Psoas muscle (tissue), 8 donors: ENCODE results near the gene FANCI. TPM values are rescaled to one million over a fixed set of nuclear protein-coding genes. Genes with fewer than 3 reads are reported as not detected.

Experiments
- ATAC-seq, 4 donors: fragments of 200-7000 bp; cut with Tn5 transposase; one replicate each; pipeline ENCODE4 v1.9.1; 2020; ENCODE audit warnings: moderate library complexity in 3 of 4, mild to moderate bottlenecking in 2 of 4
- DNase-seq, 2 donors: peaks; one replicate each; pipeline ENCODE4 v3.0.0-alpha.2; 2020
- H3K27ac ChIP-seq: fragments of 200-600 bp; one replicate; pipeline ENCODE4 v1.8.0; 2022
- H3K27me3 ChIP-seq, 3 donors: fragments of 200-600 bp in 1 of 3; one replicate each; pipeline versions ENCODE4 v1.6.1 to v1.8.0; 2013 to 2022; ENCODE audit warnings: low read length in 2 of 3, mild to moderate bottlenecking in 2 of 3, moderate library complexity in 1 of 3; ENCODE audit not compliant: insufficient read depth in 3 of 3
- H3K36me3 ChIP-seq, 2 donors: fragments of 200-600 bp in 1 of 2; one replicate each; pipeline versions ENCODE4 v1.6.1 to v1.8.0; 2013 to 2022; ENCODE audit warnings: low read depth in 1 of 2, mild to moderate bottlenecking in 1 of 2, moderate library complexity in 1 of 2; ENCODE audit not compliant: insufficient read depth in 1 of 2
- H3K4me1 ChIP-seq: fragments of 200-600 bp; one replicate; pipeline ENCODE4 v1.8.0; 2022
- H3K4me3 ChIP-seq: fragments of 200-600 bp; one replicate; pipeline ENCODE4 v1.8.0; 2022; ENCODE audit warnings: mild to moderate bottlenecking
- H3K9me3 ChIP-seq: fragments of 200-600 bp; one replicate; pipeline ENCODE4 v1.8.0; 2022
- WGBS, 3 donors: extraction: QIAGEN DNeasy Blood & Tissue Kit; methylation state at CpG; one replicate each; pipeline versions ENCODE4 v1.1.6 to v1.1.7; 2013; 5-methylcytosine and 5-hydroxymethylcytosine counted together
- intact Hi-C, 2 donors: fragments of 100-400 bp; cut with DNase I; formaldehyde crosslinking; loops; one replicate each; pipeline versions ENCODE4 v1.11.0 to v1.14.2; 2022
- polyA plus RNA-seq, 3 donors: library from polyadenylated mRNA; stranded (reverse); fragments of 200-250 nt; gene quantifications; one replicate each; pipeline ENCODE4 v1.2.3, GENCODE V29; 2013
- total RNA-seq, 4 donors: library from RNA; stranded (reverse); fragmentation: NEBNext Ultra II Directional in 2 of 4; extraction: Animal tissue kit (Norgen Biotek cat#: 25700) in 2 of 4; gene quantifications; one replicate each; pipeline versions ENCODE4 v1.2.1 to v1.2.4, GENCODE V29; 2021 to 2023
- TF ChIP-seq, protein P1 (sequence below): fragments of 200-600 bp; IDR thresholded peaks from one replicate; pipeline ENCODE4 v1.8.0; 2022; ENCODE audit warnings: antibody characterized with exemption
- donor health status: healthy with polysubstance abuse.
- donor health status: DM: no; HTN: no; CAD: no; lungs with moderate emphysema.
- donor health status: Bipolar disorder and iron deficiency.
- donor health status: healthy.
- donor health status: DM: yes; HTN: yes; CAD: no.
- donor health status: DM: no; HTN: no; CAD: no.
- donor health status: DM: no; HTN: no; CAD: no.
- donor health status: DM: yes; HTN: yes; CAD: no.

Gene FANCI
- total and polyA plus RNA-seq, 7 donors = 0.48 to 2.3 (median 0.82) TPM

DNA sequence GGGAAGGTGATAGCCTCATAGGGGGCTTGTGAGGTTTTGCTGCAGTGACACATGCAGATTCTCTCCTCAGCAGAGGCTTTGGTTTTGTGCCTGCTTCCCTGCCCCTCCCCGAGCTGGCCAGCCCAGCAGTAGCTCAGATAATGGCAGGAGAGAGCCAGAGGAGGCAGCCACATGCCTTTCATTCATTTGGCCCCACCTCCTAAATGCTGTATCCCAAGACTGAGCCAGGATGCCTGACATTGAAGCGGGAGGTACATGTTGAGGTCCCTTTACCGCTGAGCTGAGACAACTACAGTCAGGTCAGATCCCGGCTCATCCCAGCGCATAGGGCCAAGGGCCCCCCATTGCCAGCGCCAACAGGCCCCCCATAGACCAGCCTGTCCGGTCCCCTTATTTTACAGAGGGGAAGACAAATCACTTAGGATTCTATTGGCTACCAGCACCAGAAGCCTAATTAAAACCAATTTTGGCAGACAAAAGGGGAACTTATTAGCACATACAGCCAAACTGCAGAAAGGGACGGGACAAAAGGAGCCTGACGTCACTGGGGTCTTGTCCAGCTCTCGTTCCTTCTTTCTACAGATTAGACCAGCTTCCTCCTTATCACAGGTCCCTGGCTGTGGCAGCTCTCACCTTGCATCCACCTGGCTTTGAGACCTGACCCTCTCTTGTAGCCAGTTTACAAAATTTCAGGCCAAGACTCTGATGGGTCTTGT is 102.9 kb downstream of the FANCI start:
- Histone ChIP-seq H3K27me3 (peaks cover 0 to 10% (median 1%) of the 10 kb centered on the region in 3 donors), H3K4me3 (no peak overlapping the region), H3K36me3 (no peaks in the 10 kb centered on the region), H3K27ac (no peak overlapping the region), H3K9me3 (no peaks in the 10 kb centered on the region), H3K4me1 (no peaks in the 10 kb centered on the region)
- DNase-seq (no peak), ATAC-seq (no peak)
- TF ChIP-seq, protein P1, sequence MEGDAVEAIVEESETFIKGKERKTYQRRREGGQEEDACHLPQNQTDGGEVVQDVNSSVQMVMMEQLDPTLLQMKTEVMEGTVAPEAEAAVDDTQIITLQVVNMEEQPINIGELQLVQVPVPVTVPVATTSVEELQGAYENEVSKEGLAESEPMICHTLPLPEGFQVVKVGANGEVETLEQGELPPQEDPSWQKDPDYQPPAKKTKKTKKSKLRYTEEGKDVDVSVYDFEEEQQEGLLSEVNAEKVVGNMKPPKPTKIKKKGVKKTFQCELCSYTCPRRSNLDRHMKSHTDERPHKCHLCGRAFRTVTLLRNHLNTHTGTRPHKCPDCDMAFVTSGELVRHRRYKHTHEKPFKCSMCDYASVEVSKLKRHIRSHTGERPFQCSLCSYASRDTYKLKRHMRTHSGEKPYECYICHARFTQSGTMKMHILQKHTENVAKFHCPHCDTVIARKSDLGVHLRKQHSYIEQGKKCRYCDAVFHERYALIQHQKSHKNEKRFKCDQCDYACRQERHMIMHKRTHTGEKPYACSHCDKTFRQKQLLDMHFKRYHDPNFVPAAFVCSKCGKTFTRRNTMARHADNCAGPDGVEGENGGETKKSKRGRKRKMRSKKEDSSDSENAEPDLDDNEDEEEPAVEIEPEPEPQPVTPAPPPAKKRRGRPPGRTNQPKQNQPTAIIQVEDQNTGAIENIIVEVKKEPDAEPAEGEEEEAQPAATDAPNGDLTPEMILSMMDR = no peak
- intact Hi-C loops = no loop called here
- WGBS, 3 donors = 35 to 42% (median 36%) methylated on average over 10 of the region's 10 CpGs

DNA sequence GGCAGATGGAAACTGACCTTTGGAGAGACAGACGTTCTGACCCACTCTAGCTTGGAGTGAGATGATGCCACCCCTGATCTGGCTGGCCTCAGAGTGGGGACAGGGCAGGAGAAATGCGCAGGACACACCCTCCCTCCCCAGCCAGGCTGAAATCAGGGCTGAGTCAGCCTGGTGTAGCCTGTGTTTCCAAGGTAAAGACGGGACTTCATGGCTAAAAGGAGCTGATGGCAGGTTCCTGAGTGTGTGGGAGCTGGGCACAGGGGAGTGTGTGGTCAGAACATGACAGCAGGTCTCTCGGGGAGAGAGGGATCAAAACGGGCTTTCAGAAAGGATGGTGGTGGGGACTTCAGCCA is 105.4 kb downstream of the FANCI start:
- intact Hi-C loops = no loop called here
- ATAC-seq (no peak), DNase-seq (no peak)
- Histone ChIP-seq H3K4me3 (no peak overlapping the region), H3K9me3 (no peaks in the 10 kb centered on the region), H3K27me3 (peaks cover 0 to 19% (median 5%) of the 10 kb centered on the region in 3 donors), H3K27ac (no peak overlapping the region), H3K4me1 (no peaks in the 10 kb centered on the region), H3K36me3 (no peaks in the 10 kb centered on the region)
- TF ChIP-seq, protein P1 = no peak
- 59 to 71% (median 63%) methylated on average over 5 of the region's 5 CpGs for WGBS, 3 donors

DNA sequence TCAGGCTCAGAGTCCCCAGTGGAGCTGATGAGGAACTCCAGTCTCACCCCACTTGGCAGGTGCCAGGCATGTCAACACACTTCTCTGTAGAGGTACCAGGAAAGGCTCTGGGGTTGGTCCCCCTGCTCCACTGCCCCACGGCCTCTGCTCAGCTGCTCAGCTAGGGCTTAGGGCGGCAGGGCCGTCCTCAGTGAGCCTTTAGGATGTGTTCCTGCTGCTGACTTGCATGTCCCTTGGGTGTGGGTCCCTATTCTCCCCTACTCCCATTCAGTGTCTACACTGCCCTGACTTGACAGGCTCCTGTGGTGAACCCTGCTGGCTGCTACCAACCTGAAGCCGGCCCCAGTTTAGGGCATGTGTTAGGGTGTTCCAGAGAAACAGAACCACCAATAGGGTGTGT is 108.7 kb downstream of the FANCI start:
- no peak for DNase-seq
- no peaks in the 10 kb centered on the region for H3K9me3 ChIP-seq
- no peaks in the 10 kb centered on the region for H3K36me3 ChIP-seq
- H3K27me3 ChIP-seq = peaks cover 0 to 41% (median 10%) of the 10 kb centered on the region in 3 donors
- no peak for ATAC-seq
- TF ChIP-seq, protein P1 = no peak
- intact Hi-C loops = loop anchor here in 1 of 2 donors (10.0 kb wide), 1 partner anchor 202 kb away; no protein-coding TSS in a partner anchor
- H3K4me3 ChIP-seq = no peak overlapping the region
- H3K27ac ChIP-seq = no peak overlapping the region
- H3K4me1 ChIP-seq = no peaks in the 10 kb centered on the region
- WGBS, 3 donors = 54 to 62% (median 61%) methylated on average over 4 of the region's 4 CpGs

DNA sequence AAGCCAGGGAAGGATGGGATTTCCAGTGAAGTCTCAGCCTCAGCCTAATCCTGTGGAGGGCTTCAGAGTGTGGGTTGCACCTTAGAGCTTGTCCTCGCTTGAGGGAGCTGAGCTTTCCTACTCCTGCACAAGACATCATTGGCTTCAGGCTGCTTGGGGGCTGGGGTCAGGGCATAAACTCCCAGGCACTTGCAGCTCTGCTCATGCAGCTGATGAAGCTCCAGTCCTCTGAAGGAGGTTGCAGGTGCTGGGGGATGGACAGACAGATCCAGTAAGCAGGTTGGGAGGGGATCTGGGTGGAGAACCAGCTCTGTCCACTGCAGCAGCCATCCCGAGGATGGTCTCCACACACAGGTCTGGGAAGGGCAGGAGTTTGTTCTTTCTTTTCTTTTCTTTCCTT is 110.2 kb downstream of the FANCI start:
- Histone ChIP-seq H3K4me3 (no peak overlapping the region), H3K27me3 (peaks cover 0 to 54% (median 9%) of the 10 kb centered on the region in 3 donors), H3K27ac (no peak overlapping the region), H3K9me3 (no peaks in the 10 kb centered on the region), H3K36me3 (no peaks in the 10 kb centered on the region), H3K4me1 (peaks cover 3% of the 10 kb centered on the region)
- intact Hi-C loops = loop anchor here in 1 of 2 donors (10.0 kb wide), 1 partner anchor 201 kb away; no protein-coding TSS in a partner anchor
- TF ChIP-seq, protein P1 = no peak
- DNase-seq (no peak), ATAC-seq (no peak)
- WGBS, 3 donors = 45 to 70% (median 62%) methylated on average over 2 of the region's 2 CpGs
